Activated CD4-positive, alpha-beta T cell treated with anti-CD3 and anti-CD28 coated beads, Interleukin-2, amount 10 ng/mL, durations not matched to agents 24 days and 14 days (primary cell): ENCODE data around the gene ERP27. TPM values are rescaled to one million over a fixed set of nuclear protein-coding genes. Genes with fewer than 3 reads are reported as not detected.
A peak's percentile ranks its signal among the peaks of the same experiment; 100 is the strongest.

Experiments
- DNase-seq: peaks from one replicate; pipeline ENCODE4 v3.0.0; 2022
- H3K27ac Mint-ChIP-seq: one replicate; pipeline ENCODE4 v1.8.0; 2022; ENCODE audit warnings: mild to moderate bottlenecking, mixed read lengths
- H3K27me3 Mint-ChIP-seq: one replicate; pipeline ENCODE4 v1.8.0; 2022; ENCODE audit warnings: mixed read lengths
- H3K36me3 Mint-ChIP-seq: one replicate; pipeline ENCODE4 v1.8.0; 2022; ENCODE audit warnings: low read depth, mild to moderate bottlenecking, mixed read lengths
- H3K4me1 Mint-ChIP-seq: one replicate; pipeline ENCODE4 v1.8.0; 2021; ENCODE audit warnings: mixed read lengths
- H3K4me3 Mint-ChIP-seq: one replicate; pipeline ENCODE4 v1.8.0; 2022; ENCODE audit warnings: mild to moderate bottlenecking, moderate library complexity, mixed read lengths
- H3K9me3 Mint-ChIP-seq: one replicate; pipeline ENCODE4 v1.8.0; 2021; ENCODE audit warnings: mixed read lengths
- intact Hi-C: fragments of 100-400 bp; cut with micrococcal nuclease; formaldehyde crosslinking; loops from one replicate; pipeline ENCODE4 v1.15.1; 2023
- total RNA-seq: library from RNA; stranded (reverse); gene quantifications from 2 replicates; pipeline ENCODE4 v1.2.3, GENCODE V29; 2022

ERP27 gene
- total RNA-seq, result 1.5 and 1.8 TPM in 2 replicates

DNA sequence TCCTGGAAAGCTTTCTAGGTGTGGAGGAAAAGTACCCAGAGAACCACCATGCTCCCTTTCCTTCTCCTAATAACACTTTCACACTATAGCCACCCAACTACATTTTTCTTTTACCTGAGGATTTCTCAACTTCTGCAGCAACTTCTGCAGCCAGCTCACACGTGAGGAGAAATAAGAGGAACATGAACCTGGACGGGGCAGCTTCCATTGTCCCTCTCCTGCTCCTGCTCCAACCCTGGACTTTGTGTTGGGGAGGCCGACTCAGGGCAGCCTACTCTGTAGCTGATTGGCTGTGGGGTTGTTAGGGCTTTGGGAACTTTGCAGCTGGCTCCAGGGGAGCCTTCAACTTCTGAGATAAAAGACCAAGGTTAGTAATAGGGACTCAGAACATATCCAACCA lies at the start of gene ERP27:
Gene ERP27 (minus strand): TSS at position 237 of the 400 bp plus-strand sequence. CDS start 29 bp downstream, at position 208.
- intact Hi-C loops, result no loop called here
- Mint-ChIP-seq H3K27ac (peak within 1 kb of the TSS; percentile 68), H3K27me3 (no peaks in the 10 kb centered on the region), H3K9me3 (no peaks in the 10 kb centered on the region), H3K4me1 (peaks cover 15% of the 10 kb centered on the region), H3K4me3 (no peak within 1 kb of the TSS), H3K36me3 (peaks cover 63% of the 10 kb centered on the region)
- peak; percentile 51 for DNase-seq

- H3K9me3 Mint-ChIP-seq, result peaks cover 6% of the 10 kb centered on the region
- H3K36me3 Mint-ChIP-seq, result peaks cover 1% of the 10 kb centered on the region
- intact Hi-C loops, result no loop called here
- no peak overlapping the region for H3K27ac Mint-ChIP-seq
- peaks cover 13% of the 10 kb centered on the region for H3K4me1 Mint-ChIP-seq
- no peak for DNase-seq
- H3K27me3 Mint-ChIP-seq, result peaks cover 3% of the 10 kb centered on the region
- no peak overlapping the region for H3K4me3 Mint-ChIP-seq
Measured at GRCh38 chr12:14988035-14988434, 49.7 kb upstream of the ERP27 start.

- Mint-ChIP-seq H3K4me1 (peaks cover 20% of the 10 kb centered on the region), H3K36me3 (peaks cover 1% of the 10 kb centered on the region), H3K27me3 (peaks cover 3% of the 10 kb centered on the region), H3K9me3 (peaks cover 4% of the 10 kb centered on the region), H3K4me3 (no peak overlapping the region), H3K27ac (no peak overlapping the region)
- intact Hi-C loops, result no loop called here
- DNase-seq, result no peak
Measured at GRCh38 chr12:14986449-14986848, 48.1 kb upstream of the ERP27 start.

- H3K36me3 Mint-ChIP-seq, result peaks cover 1% of the 10 kb centered on the region
- peaks cover 32% of the 10 kb centered on the region for H3K4me1 Mint-ChIP-seq
- peaks cover 3% of the 10 kb centered on the region for H3K27me3 Mint-ChIP-seq
- no peak for DNase-seq
- intact Hi-C loops, result no loop called here
- H3K27ac Mint-ChIP-seq, result no peak overlapping the region
- no peaks in the 10 kb centered on the region for H3K9me3 Mint-ChIP-seq
- H3K4me3 Mint-ChIP-seq, result no peak overlapping the region
Measured at GRCh38 chr12:14984766-14985285, 46.5 kb upstream of the ERP27 start.

- H3K27ac Mint-ChIP-seq, result no peak overlapping the region
- peaks cover 34% of the 10 kb centered on the region for H3K4me1 Mint-ChIP-seq
- H3K4me3 Mint-ChIP-seq, result no peak overlapping the region
- intact Hi-C loops, result no loop called here
- H3K27me3 Mint-ChIP-seq, result peaks cover 3% of the 10 kb centered on the region
- no peaks in the 10 kb centered on the region for H3K9me3 Mint-ChIP-seq
- peak; percentile 14 for DNase-seq
- H3K36me3 Mint-ChIP-seq, result no peaks in the 10 kb centered on the region
Measured at GRCh38 chr12:14984036-14984435, 45.7 kb upstream of the ERP27 start.

- intact Hi-C loops, result no loop called here
- peak overlapping the region; percentile 23 for H3K27ac Mint-ChIP-seq
- H3K4me1 Mint-ChIP-seq, result peaks cover 42% of the 10 kb centered on the region
- no peaks in the 10 kb centered on the region for H3K9me3 Mint-ChIP-seq
- peak overlapping the region; percentile 30 for H3K4me3 Mint-ChIP-seq
- DNase-seq, result peak; percentile 67
- H3K27me3 Mint-ChIP-seq, result no peaks in the 10 kb centered on the region
- no peaks in the 10 kb centered on the region for H3K36me3 Mint-ChIP-seq
Measured at GRCh38 chr12:14982991-14983390, 44.7 kb upstream of the ERP27 start.

DNA sequence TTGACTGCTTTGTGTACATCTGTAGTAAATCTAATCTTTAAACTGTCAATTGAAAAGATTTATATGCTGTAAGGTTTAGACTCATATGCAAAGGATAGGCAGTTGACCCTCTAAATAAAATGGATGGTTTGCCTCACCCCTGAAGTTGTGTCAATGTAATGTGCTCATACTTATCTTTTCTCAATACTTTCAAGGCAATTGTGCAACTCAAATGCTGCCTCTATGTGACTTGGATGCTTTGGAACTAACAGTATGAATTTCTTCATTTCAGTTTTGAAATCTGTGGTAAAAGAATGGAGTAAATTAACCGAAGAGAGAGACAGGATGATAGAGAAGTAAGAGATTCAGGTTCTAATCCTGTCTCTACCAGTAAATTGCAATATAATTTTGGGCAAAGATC lies 44.2 kb upstream of the ERP27 start:
- Mint-ChIP-seq H3K9me3 (no peaks in the 10 kb centered on the region), H3K27ac (peak overlapping the region; percentile 23), H3K4me3 (peak overlapping the region; percentile 30), H3K4me1 (peaks cover 46% of the 10 kb centered on the region), H3K36me3 (no peaks in the 10 kb centered on the region), H3K27me3 (no peaks in the 10 kb centered on the region)
- intact Hi-C loops, result no loop called here
- no peak for DNase-seq

- no peak overlapping the region for H3K27ac Mint-ChIP-seq
- peak; percentile 59 for DNase-seq
- no peak overlapping the region for H3K4me3 Mint-ChIP-seq
- H3K9me3 Mint-ChIP-seq, result no peaks in the 10 kb centered on the region
- no peaks in the 10 kb centered on the region for H3K36me3 Mint-ChIP-seq
- no peaks in the 10 kb centered on the region for H3K27me3 Mint-ChIP-seq
- peaks cover 46% of the 10 kb centered on the region for H3K4me1 Mint-ChIP-seq
- intact Hi-C loops, result no loop called here
Measured at GRCh38 chr12:14981049-14981448, 42.7 kb upstream of the ERP27 start.

DNA sequence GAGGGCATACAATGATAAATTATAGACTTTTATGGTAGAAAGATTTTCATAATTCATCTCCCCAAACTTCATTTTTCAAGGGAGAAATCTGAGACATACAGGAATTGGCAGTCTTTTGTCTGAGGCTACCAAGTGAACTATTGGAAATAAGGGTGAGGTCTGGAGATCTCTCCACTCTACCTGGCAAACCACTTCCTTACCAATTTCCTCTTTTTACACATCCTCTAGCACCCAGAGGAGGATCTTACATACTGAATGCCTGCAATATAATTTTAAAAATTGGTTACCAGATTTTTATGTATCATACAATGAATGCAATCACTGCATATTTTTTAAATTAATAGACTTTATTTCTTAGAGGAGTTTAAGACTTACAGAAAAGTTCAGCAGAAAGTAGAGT lies 41.1 kb upstream of the ERP27 start:
- no peaks in the 10 kb centered on the region for H3K27me3 Mint-ChIP-seq
- intact Hi-C loops, result no loop called here
- H3K4me1 Mint-ChIP-seq, result peaks cover 43% of the 10 kb centered on the region
- no peaks in the 10 kb centered on the region for H3K36me3 Mint-ChIP-seq
- no peaks in the 10 kb centered on the region for H3K9me3 Mint-ChIP-seq
- H3K4me3 Mint-ChIP-seq, result no peak overlapping the region
- H3K27ac Mint-ChIP-seq, result no peak overlapping the region
- DNase-seq, result no peak

- no peaks in the 10 kb centered on the region for H3K27me3 Mint-ChIP-seq
- H3K36me3 Mint-ChIP-seq, result no peaks in the 10 kb centered on the region
- no peak overlapping the region for H3K4me3 Mint-ChIP-seq
- intact Hi-C loops, result no loop called here
- H3K9me3 Mint-ChIP-seq, result no peaks in the 10 kb centered on the region
- H3K27ac Mint-ChIP-seq, result no peak overlapping the region
- no peak for DNase-seq
- H3K4me1 Mint-ChIP-seq, result peaks cover 39% of the 10 kb centered on the region
Measured at GRCh38 chr12:14976658-14977057, 38.3 kb upstream of the ERP27 start.

DNA sequence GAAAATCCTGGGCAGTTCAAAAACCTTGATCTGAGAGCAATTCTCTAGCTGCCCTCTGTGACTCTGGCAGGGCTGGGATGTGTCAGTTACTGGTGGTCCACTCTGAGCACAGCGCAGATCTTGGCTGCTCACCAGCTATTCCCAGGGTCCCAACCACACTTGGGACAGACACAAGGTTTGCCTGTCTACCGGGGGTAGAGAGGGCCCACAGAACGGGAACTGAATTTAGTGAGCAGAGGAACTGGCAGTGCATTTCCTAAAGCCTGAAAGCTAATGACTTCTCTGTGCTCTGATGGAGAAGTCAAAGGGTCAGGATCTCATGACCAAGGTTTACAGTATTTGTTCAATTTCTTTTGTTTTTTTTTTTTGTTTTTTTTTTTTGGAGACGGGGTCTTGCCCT lies 37.1 kb upstream of the ERP27 start:
- Mint-ChIP-seq H3K4me1 (peaks cover 33% of the 10 kb centered on the region), H3K9me3 (peaks cover 4% of the 10 kb centered on the region), H3K27ac (no peak overlapping the region), H3K4me3 (no peak overlapping the region), H3K27me3 (no peaks in the 10 kb centered on the region), H3K36me3 (no peaks in the 10 kb centered on the region)
- DNase-seq, result no peak
- intact Hi-C loops, result no loop called here

GRCh38 chr12:14974633-14975032 lies 36.3 kb upstream of the ERP27 start:
- no peaks in the 10 kb centered on the region for H3K36me3 Mint-ChIP-seq
- H3K27ac Mint-ChIP-seq, result no peak overlapping the region
- H3K9me3 Mint-ChIP-seq, result peaks cover 4% of the 10 kb centered on the region
- no peak overlapping the region for H3K4me3 Mint-ChIP-seq
- peaks cover 34% of the 10 kb centered on the region for H3K4me1 Mint-ChIP-seq
- no peak for DNase-seq
- no peaks in the 10 kb centered on the region for H3K27me3 Mint-ChIP-seq
- intact Hi-C loops, result no loop called here

DNA sequence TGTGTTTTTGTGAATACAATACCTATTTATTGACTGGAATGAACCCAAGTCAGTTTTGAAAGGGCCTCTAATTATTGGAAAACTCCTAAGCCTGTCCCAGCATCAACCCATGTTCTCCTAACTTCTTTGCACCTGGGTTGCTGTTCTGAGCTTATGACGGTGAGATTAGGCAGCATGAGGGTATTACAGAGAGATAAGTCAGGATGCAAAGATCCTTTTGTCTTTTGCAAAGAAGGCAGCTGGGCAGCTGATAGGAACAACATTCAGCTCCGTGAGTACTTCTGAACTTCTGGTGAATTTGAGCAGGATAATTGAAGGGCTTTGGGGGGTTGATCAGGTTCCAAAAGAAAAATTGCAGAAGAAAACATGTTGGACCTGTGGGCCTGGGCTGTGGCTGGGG lies 34.5 kb upstream of the ERP27 start, which contains the start of gene PDE6H:
Gene PDE6H (plus strand): TSS at position 227 of the 400 bp plus-strand sequence. CDS start 4,971 bp downstream, outside the sequence.
- Mint-ChIP-seq H3K4me3 (no peak within 1 kb of the TSS), H3K27me3 (no peaks in the 10 kb centered on the region), H3K27ac (no peak within 1 kb of the TSS), H3K4me1 (peaks cover 20% of the 10 kb centered on the region), H3K9me3 (peaks cover 7% of the 10 kb centered on the region), H3K36me3 (no peaks in the 10 kb centered on the region)
- peak; percentile 18 for DNase-seq
- intact Hi-C loops, result no loop called here

- no peak for DNase-seq
- no peaks in the 10 kb centered on the region for H3K27me3 Mint-ChIP-seq
- H3K27ac Mint-ChIP-seq, result peak overlapping the region; percentile 51
- intact Hi-C loops, result no loop called here
- no peak overlapping the region for H3K4me3 Mint-ChIP-seq
- no peaks in the 10 kb centered on the region for H3K36me3 Mint-ChIP-seq
- H3K4me1 Mint-ChIP-seq, result peaks cover 19% of the 10 kb centered on the region
- peaks cover 7% of the 10 kb centered on the region for H3K9me3 Mint-ChIP-seq
Measured at GRCh38 chr12:14970473-14970872, 32.1 kb upstream of the ERP27 start.

DNA sequence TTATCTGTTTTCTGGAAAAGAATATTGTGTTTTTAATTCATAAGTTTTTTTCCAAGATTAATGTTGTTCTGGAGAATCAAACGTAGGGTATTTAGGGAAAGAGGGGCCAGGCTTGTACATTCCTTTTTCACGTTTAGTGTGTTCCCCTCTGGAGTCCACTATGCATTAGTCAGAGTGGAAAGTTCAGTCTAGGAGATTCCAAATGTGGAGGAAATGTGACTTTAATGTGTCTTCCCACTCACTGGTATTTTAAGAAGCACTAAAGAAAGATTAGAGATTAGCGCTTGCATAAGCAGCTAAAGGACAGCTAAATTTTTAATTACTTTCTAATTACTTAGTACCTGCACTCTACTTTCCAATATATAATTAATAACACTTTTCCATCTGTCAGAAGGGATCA lies 30.1 kb upstream of the ERP27 start:
- Mint-ChIP-seq H3K4me1 (peaks cover 28% of the 10 kb centered on the region), H3K9me3 (peaks cover 11% of the 10 kb centered on the region), H3K36me3 (no peaks in the 10 kb centered on the region), H3K4me3 (no peak overlapping the region), H3K27ac (no peak overlapping the region), H3K27me3 (no peaks in the 10 kb centered on the region)
- intact Hi-C loops, result loop anchor here (10.0 kb wide), 1 partner anchor 576 kb away; no protein-coding TSS in a partner anchor
- DNase-seq, result no peak
